LNCaP clone FGC (cell line): ENCODE measurements around the gene SERPINE1.
"Not testable (repeated sequence)": the region's sequence is repeated elsewhere in the genome, so short reads cannot be mapped to it uniquely, and the experiment has no call there.

Source experiments
- DNase-seq: peaks from one replicate; pipeline ENCODE4 v3.0.0-alpha.2; 2011; ENCODE audit warnings: low read depth
- H3K4me3 ChIP-seq: 2 replicates; pipeline ENCODE4 v1.5.1; 2011; ENCODE audit warnings: mild to moderate bottlenecking, low read depth, low read length, control low read depth
- CTCF ChIP-seq: IDR thresholded peaks from 2 replicates; pipeline ENCODE4 v1.5.1; 2012; ENCODE audit warnings: mild to moderate bottlenecking; ENCODE audit not compliant: control insufficient read depth, insufficient read depth; ENCODE audit errors: extremely low read depth

SERPINE1 gene

GRCh38 chr7:101088069-101088425, 38.9 kb upstream of the SERPINE1 start:
- no peak for TF ChIP-seq CTCF
- H3K4me3 ChIP-seq, result no peak overlapping the region
- DNase-seq, result no peak

GRCh38 chr7:101088858-101089529, 37.9 kb upstream of the SERPINE1 start:
- no peak overlapping the region for H3K4me3 ChIP-seq
- no peak for TF ChIP-seq CTCF

GRCh38 chr7:101089876-101090275, 37.0 kb upstream of the SERPINE1 start:
- no peak for TF ChIP-seq CTCF
- no peak for DNase-seq
- H3K4me3 ChIP-seq, result no peak overlapping the region

More at GRCh38 chr7:101088858-101089529, 37.9 kb upstream of the SERPINE1 start:
- DNase-seq, result no peak

DNA sequence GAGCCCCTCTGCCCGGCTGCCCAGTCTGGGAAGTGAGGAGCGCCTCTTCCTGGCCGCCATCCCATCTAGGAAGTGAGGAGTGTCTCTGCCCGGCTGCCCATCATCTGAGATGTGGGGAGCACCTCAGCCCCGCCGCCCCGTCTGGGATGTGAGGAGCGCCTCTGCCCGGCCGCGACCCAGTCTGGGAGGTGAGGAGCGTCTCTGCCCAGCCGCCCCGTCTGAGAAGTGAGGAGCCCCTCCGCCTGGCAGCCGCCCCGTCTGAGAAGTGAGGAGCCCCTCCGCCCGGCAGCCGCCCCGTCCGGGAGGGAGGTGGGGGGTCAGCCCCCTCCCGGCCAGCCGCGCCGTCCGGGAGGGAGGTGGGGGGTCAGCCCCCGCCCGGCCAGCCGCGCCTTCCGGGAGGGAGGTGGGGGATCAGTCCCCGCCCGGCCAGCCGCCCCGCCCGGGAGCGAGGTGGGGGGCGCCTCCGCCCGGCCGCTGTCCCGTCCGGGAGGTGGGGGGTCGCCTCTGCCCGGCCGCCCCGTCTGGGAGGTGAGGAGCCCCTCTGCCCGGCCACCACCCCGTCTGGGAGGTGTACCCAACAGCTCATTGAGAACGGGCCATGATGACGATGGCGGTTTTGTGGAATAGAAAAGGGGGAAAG, 34.5 kb upstream of the SERPINE1 start:
- not testable (repeated sequence) for H3K4me3 ChIP-seq, DNase-seq

GRCh38 chr7:101093906-101094305, 33.0 kb upstream of the SERPINE1 start:
- no peak for DNase-seq
- no peak overlapping the region for H3K4me3 ChIP-seq
- TF ChIP-seq CTCF, result no peak

DNA sequence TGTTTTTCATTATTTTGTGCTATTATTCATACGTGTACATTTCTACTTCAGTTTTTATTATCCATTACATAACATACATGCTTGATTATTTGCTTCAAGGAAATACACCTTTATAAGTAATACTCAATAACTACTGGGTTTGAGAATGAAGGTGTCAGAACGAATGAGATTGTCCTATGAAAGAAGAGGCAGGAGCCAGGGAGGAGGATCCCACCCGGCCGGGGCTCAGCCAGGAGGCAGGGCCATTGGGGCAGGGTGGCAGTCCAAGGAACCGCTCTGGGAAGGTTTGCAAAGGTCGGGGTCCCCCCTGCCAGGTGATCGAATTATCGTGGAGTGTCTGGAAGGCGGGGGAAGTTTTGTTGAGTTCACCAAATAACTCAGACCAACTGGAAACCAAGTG, 32.5 kb upstream of the SERPINE1 start:
- DNase-seq, result no peak
- H3K4me3 ChIP-seq, result no peak overlapping the region
- no peak for TF ChIP-seq CTCF

- no peak overlapping the region for H3K4me3 ChIP-seq
Observed at GRCh38 chr7:101094791-101095375, 32.0 kb upstream of the SERPINE1 start.

More at GRCh38 chr7:101094791-101095375, 32.0 kb upstream of the SERPINE1 start:
- no peak for DNase-seq
- peak; percentile 57 for TF ChIP-seq CTCF
